NT2/D1 (cell line): ENCODE data around the gene ZNF438.

Experiments
- DNase-seq: peaks from one replicate; pipeline ENCODE4 v3.0.0-alpha.2; 2011; ENCODE audit warnings: low read depth, low spot score
- H3K27me3 ChIP-seq: 2 replicates; pipeline ENCODE4 v1.6.0; 2011; ENCODE audit warnings: mild to moderate bottlenecking; ENCODE audit not compliant: insufficient read length, insufficient read depth
- H3K36me3 ChIP-seq: 2 replicates; pipeline ENCODE4 v1.6.1; 2011; ENCODE audit warnings: mild to moderate bottlenecking, low read length, mixed read lengths; ENCODE audit not compliant: insufficient read depth, insufficient read length
- H3K4me1 ChIP-seq: 2 replicates; pipeline ENCODE4 v1.5.1; 2011; ENCODE audit not compliant: insufficient read depth, insufficient read length
- H3K4me3 ChIP-seq: 2 replicates; pipeline ENCODE4 v1.5.1; 2011; ENCODE audit warnings: low read depth; ENCODE audit not compliant: insufficient read length
- H3K9ac ChIP-seq: 2 replicates; pipeline ENCODE4 v1.6.0; 2011; ENCODE audit warnings: low read depth; ENCODE audit not compliant: insufficient read length
- H3K9me3 ChIP-seq: 2 replicates; pipeline ENCODE4 v1.5.1; 2011; ENCODE audit warnings: mild to moderate bottlenecking, low read length; ENCODE audit not compliant: insufficient read depth
- SUZ12 ChIP-seq: IDR thresholded peaks from 2 replicates; pipeline ENCODE4 v1.6.1; 2011; ENCODE audit not compliant: insufficient read length, insufficient read depth; ENCODE audit errors: extremely low read depth
- YY1 ChIP-seq: IDR thresholded peaks from 2 replicates; pipeline ENCODE4 v1.6.1; 2011; ENCODE audit not compliant: insufficient read length, insufficient read depth
- ZNF274 ChIP-seq: IDR thresholded peaks from 2 replicates; pipeline ENCODE4 v1.6.1; 2011; ENCODE audit warnings: mild to moderate bottlenecking, low read depth, low read length

ZNF438 gene

GRCh38 chr10:31072451-31072850 is 40.8 kb upstream of the ZNF438 start:
- DNase-seq: no peak
- H3K9ac ChIP-seq: no peak overlapping the region
- no peak overlapping the region for H3K4me3 ChIP-seq
- no peaks in the 10 kb centered on the region for H3K27me3 ChIP-seq
- H3K4me1 ChIP-seq: no peaks in the 10 kb centered on the region
- no peaks in the 10 kb centered on the region for H3K36me3 ChIP-seq
- H3K9me3 ChIP-seq: 0 out of 2 replicates have a peak, but pooled peaks cover 4% of the 10 kb centered on the region
- TF ChIP-seq SUZ12 (no peak), ZNF274 (no peak), YY1 (no peak)

DNA sequence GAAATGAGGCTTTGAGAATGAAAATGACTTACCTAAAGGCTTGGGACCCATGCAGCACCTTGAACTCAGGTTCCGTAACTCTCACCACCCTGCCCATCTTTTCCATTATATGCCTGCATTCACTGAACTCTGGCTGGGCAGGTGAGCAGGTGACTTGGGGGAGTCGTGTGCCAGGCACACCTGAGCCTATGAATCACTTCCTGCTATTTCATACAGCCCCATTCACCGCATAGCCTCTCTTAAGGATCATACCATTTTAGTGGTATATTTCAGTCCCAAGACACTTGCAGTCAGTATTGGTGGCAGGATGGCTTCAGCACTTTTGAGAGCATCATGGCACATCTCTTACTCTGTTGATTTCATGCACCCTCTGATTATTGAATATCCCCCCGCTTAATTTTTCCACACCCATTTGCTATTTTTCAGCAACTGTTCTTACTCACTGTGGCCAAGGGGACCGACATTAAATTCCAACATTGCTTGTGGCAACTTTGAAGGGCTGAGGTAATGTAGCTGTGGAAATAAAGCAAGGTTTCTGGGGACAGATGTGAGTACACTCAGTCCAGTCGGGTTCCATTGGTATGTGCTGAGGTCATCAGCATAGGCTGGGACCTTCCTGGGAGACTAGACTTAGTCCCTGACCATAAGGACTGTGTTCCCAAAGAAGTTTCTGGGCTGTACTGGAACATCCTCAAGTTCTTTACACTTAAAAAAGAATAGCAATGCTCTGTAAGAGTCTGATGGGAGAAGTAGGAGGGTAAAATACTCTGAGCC is 39.8 kb upstream of the ZNF438 start:
- Histone ChIP-seq H3K9me3 (no peaks in the 10 kb centered on the region), H3K27me3 (no peaks in the 10 kb centered on the region), H3K9ac (no peak overlapping the region), H3K4me1 (no peaks in the 10 kb centered on the region), H3K36me3 (no peaks in the 10 kb centered on the region), H3K4me3 (no peak overlapping the region)
- TF ChIP-seq SUZ12: no peak
- no peak for TF ChIP-seq YY1
- no peak for TF ChIP-seq ZNF274
- DNase-seq: no peak

DNA sequence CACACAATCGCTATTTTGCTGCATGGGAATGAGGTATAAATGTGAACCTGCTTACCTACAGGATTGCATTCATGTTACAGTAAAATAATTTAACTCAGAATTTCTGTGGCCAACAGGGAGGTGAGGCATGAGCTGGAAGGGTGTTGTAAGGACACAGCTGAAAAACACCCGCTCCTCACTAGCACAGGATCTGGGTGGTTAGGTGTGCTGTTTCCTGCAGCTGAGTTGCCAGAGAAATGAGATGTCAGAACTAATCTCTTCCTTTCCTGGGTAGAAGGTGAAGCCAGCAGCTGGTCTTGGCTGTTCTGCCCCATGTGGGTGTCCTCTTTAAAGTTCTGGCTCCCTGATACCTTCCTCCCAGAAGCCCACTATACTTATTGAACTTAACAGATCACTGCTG is 39.0 kb upstream of the ZNF438 start:
- H3K9ac ChIP-seq: no peak overlapping the region
- TF ChIP-seq SUZ12 (no peak), YY1 (no peak), ZNF274 (no peak)
- no peaks in the 10 kb centered on the region for H3K27me3 ChIP-seq
- no peak for DNase-seq
- H3K9me3 ChIP-seq: no peaks in the 10 kb centered on the region
- no peaks in the 10 kb centered on the region for H3K4me1 ChIP-seq
- H3K36me3 ChIP-seq: no peaks in the 10 kb centered on the region
- H3K4me3 ChIP-seq: no peak overlapping the region

DNA sequence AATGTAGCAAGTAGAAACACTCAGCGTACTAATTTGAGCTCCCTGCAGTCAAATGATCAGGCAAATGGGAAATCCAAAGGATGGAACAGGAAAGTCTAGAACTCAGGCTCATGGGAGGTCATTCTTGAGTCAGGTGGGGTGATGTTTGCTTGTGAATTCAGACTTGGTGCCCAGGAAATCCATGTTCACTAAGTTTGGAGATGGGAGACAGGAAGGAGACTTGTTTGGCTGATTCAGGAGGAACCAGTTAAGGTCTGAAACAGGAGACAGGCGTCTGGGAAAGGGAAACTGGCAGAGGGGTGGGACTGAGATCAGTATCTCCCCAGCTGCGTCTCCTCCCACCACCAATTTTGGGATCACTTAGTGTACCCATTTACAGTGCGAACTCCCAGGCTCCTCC is 38.4 kb upstream of the ZNF438 start:
- no peak overlapping the region for H3K9ac ChIP-seq
- H3K27me3 ChIP-seq: no peaks in the 10 kb centered on the region
- TF ChIP-seq YY1 (no peak), ZNF274 (no peak), SUZ12 (no peak)
- no peak overlapping the region for H3K4me3 ChIP-seq
- H3K9me3 ChIP-seq: no peaks in the 10 kb centered on the region
- no peaks in the 10 kb centered on the region for H3K4me1 ChIP-seq
- DNase-seq: no peak
- no peaks in the 10 kb centered on the region for H3K36me3 ChIP-seq

DNA sequence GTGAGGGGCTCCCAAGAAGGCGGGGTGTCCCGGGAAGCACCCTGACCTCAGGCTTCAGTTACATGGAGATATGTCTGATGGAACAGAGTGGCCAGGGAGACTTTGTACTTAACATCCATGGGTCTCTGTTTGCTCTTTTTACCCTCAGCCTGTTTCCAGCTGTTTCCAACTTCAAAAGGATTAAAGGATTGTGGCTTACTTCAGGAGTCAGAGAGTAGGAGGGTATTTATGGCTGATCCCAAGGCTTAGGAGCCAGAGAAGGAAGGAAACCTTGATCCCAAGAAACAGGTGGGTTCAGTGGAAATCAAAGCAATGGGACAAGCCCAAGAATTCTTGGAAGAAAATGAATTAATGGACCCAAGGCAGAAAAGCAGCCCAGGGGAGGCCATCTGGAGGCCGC is 37.7 kb upstream of the ZNF438 start:
- H3K4me3 ChIP-seq: no peak overlapping the region
- no peaks in the 10 kb centered on the region for H3K36me3 ChIP-seq
- DNase-seq: no peak
- no peak overlapping the region for H3K9ac ChIP-seq
- TF ChIP-seq SUZ12 (no peak), ZNF274 (no peak), YY1 (no peak)
- H3K4me1 ChIP-seq: no peaks in the 10 kb centered on the region
- no peaks in the 10 kb centered on the region for H3K27me3 ChIP-seq
- no peaks in the 10 kb centered on the region for H3K9me3 ChIP-seq

DNA sequence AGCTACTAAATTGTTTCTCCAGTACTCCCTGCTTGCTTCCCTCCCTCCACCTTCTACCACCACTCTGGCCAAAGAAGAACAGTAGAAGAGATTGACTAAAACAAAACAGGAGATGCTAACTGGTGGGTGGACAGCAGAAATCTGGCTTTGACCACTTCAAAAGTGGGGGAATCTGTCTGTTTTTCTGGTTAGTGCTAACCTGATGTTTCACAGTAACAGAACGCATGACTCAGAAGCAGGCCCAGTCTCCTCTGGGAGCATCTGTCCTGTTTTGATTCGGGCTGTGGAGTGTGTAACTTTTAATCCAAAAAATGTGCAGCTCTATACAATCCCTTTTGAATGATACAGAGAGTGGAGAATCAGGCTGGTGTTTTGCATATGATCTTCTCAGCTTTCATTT is 32.7 kb upstream of the ZNF438 start:
- Histone ChIP-seq H3K4me3 (no peak overlapping the region), H3K4me1 (no peaks in the 10 kb centered on the region), H3K27me3 (no peaks in the 10 kb centered on the region), H3K36me3 (no peaks in the 10 kb centered on the region), H3K9ac (no peak overlapping the region), H3K9me3 (no peaks in the 10 kb centered on the region)
- TF ChIP-seq SUZ12: no peak
- no peak for TF ChIP-seq YY1
- no peak for TF ChIP-seq ZNF274
- DNase-seq: no peak

DNA sequence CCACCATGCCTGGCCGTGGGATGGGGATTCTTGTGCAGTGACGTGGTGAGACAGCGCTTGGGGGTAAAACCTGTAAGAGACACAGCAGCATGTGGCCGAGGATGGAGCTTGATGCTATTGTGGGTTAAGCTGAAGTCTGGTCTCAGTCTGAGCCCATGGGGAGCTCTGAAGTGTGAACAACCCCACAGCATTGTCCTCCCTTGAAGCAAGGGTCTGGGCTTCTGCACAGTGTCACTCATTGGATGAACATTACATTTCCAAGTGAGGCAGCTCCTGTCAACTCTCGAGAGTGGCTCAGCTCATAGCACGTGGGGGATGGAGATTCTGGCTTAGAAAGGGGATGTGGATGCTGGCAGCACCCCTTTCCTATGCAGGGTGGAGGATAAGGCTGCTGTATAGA is 32.2 kb upstream of the ZNF438 start:
- Histone ChIP-seq H3K27me3 (no peaks in the 10 kb centered on the region), H3K9ac (no peak overlapping the region), H3K9me3 (no peaks in the 10 kb centered on the region), H3K4me1 (no peaks in the 10 kb centered on the region), H3K4me3 (no peak overlapping the region), H3K36me3 (no peaks in the 10 kb centered on the region)
- TF ChIP-seq YY1 (no peak), SUZ12 (no peak), ZNF274 (no peak)
- DNase-seq: no peak
